Testis (tissue), 3 donors: ENCODE measurements around the gene MYH9. TPM values are rescaled to one million over a fixed set of nuclear protein-coding genes. Genes with fewer than 3 reads are reported as not detected.

Source experiments
- DNase-seq: peaks from one replicate; pipeline ENCODE4 v3.0.0-alpha.2; 2019
- H3K27ac ChIP-seq, 2 donors: fragments of 200-600 bp; sonication (generic); one replicate each; pipeline ENCODE4 v1.5.1; 2019
- H3K27me3 ChIP-seq: fragments of 200-600 bp; sonication (generic); one replicate; pipeline ENCODE4 v1.5.1; 2019
- H3K36me3 ChIP-seq: fragments of 200-600 bp; sonication (generic); one replicate; pipeline ENCODE4 v1.5.1; 2017; ENCODE audit warnings: low read depth; ENCODE audit errors: missing control alignments
- H3K4me1 ChIP-seq: fragments of 200-600 bp; sonication (generic); one replicate; pipeline ENCODE4 v1.5.1; 2019
- H3K4me3 ChIP-seq, 2 donors: fragments of 200-600 bp; sonication (generic); one replicate each; pipeline ENCODE4 v1.5.1; 2017 to 2019
- H3K9me3 ChIP-seq: fragments of 200-600 bp; sonication (generic); one replicate; pipeline ENCODE4 v1.5.1; 2017
- CTCF ChIP-seq, 3 experiments: fragments of 450-650 bp in 2 of 3; fragments of 200-600 bp in 1 of 3; sonication (generic) in 1 of 3; IDR thresholded peaks; one replicate each; pipeline ENCODE4 v1.5.1; 2016 to 2019; ENCODE audit warnings: antibody characterized with exemption in 3 of 3, mild to moderate bottlenecking in 2 of 3, moderate library complexity in 1 of 3
- POLR2A ChIP-seq: fragments of 450-650 bp; IDR thresholded peaks from one replicate; pipeline ENCODE4 v1.6.1; 2017; ENCODE audit warnings: antibody characterized with exemption, mild to moderate bottlenecking, moderate library complexity
- WGBS, 2 donors: methylation state at CpG; one replicate each; pipeline ENCODE4 v1.1.5; 2018; 5-methylcytosine and 5-hydroxymethylcytosine counted together
- intact Hi-C: fragments of 100-400 bp; cut with DNase I; formaldehyde crosslinking; loops from one replicate; pipeline ENCODE4 v1.15.1; 2023; ENCODE audit warnings: low total_unique reads
- polyA plus RNA-seq: library from polyadenylated mRNA; stranded (reverse); fragments of 350-450 nt; fragmentation: Illumina TruSeq; extraction: RNeasy Lipid Tissue Mini Kit (QIAGEN cat#74804); gene quantifications from one replicate; pipeline ENCODE4 v1.2.3, GENCODE V29; 2014; ENCODE audit warnings: low read depth, low replicate concordance; ENCODE audit not compliant: insufficient read depth
- total RNA-seq, 2 donors: library from RNA; depleted of rRNA; stranded (reverse); fragments of >200 nt; gene quantifications; one replicate each; pipeline ENCODE4 v1.2.3, GENCODE V29; 2016

MYH9 gene
- total and polyA plus RNA-seq, 3 donors from 2014 or later: 129 to 146 (median 141) TPM

- intact Hi-C loops: no loop called here
- DNase-seq: no peak
- Histone ChIP-seq H3K36me3 (no peaks in the 10 kb centered on the region), H3K4me3 (no peak overlapping the region), H3K27me3 (no peaks in the 10 kb centered on the region), H3K27ac (no peak overlapping the region), H3K4me1 (peaks cover 29% of the 10 kb centered on the region), H3K9me3 (no peaks in the 10 kb centered on the region)
- 67 to 80% methylated on average over 3 of the region's 3 CpGs for WGBS, 2 donors
- no peak for TF ChIP-seq POLR2A
- no peak for TF ChIP-seq CTCF (IDR thresholded peaks at IDR 0.05)
Observed at GRCh38 chr22:36359470-36359996, 28.2 kb downstream of the MYH9 start.

GRCh38 chr22:36358533-36359469, 29.0 kb downstream of the MYH9 start:
- no peaks in the 10 kb centered on the region for H3K9me3 ChIP-seq
- no peak for TF ChIP-seq CTCF (IDR thresholded peaks at IDR 0.05)
- no peak for TF ChIP-seq POLR2A
- H3K4me3 ChIP-seq: no peak overlapping the region
- H3K27ac ChIP-seq: peak overlapping the region in 1 of 2 donors; percentile 93
- DNase-seq: no peak
- WGBS, 2 donors: 66 to 68% methylated on average over 9 of the region's 9 CpGs
- peaks cover 33% of the 10 kb centered on the region for H3K4me1 ChIP-seq
- no peaks in the 10 kb centered on the region for H3K27me3 ChIP-seq
- H3K36me3 ChIP-seq: no peaks in the 10 kb centered on the region
- intact Hi-C loops: no loop called here

- 80% methylated on average over 25 of the region's 25 CpGs for WGBS, 2 donors
- Histone ChIP-seq H3K36me3 (no peaks in the 10 kb centered on the region), H3K4me1 (peaks cover 51% of the 10 kb centered on the region), H3K27me3 (no peaks in the 10 kb centered on the region), H3K27ac (peak overlapping the region in 1 of 2 donors; percentile 93), H3K4me3 (no peak overlapping the region), H3K9me3 (no peaks in the 10 kb centered on the region)
- TF ChIP-seq POLR2A (no peak), CTCF (IDR thresholded peaks at IDR 0.05) (no peak)
- intact Hi-C loops: no loop called here
- DNase-seq: no peak
Observed at GRCh38 chr22:36356708-36357624, 30.8 kb downstream of the MYH9 start.

- Histone ChIP-seq H3K4me1 (peaks cover 52% of the 10 kb centered on the region), H3K27me3 (no peaks in the 10 kb centered on the region), H3K36me3 (no peaks in the 10 kb centered on the region), H3K27ac (peak overlapping the region; percentile 88 to 93), H3K4me3 (no peak overlapping the region), H3K9me3 (no peaks in the 10 kb centered on the region)
- DNase-seq: no peak
- TF ChIP-seq POLR2A (no peak), CTCF (IDR thresholded peaks at IDR 0.05) (no peak)
- WGBS, 2 donors: 56 to 67% methylated on average over 6 of the region's 6 CpGs
- intact Hi-C loops: no loop called here
Observed at GRCh38 chr22:36355894-36356293, 31.9 kb downstream of the MYH9 start.
